A673 (cell line): ENCODE data around the gene SYNE2.

Experiments used
- EZH2 ChIP-seq: fragments of 200-600 bp; sonication (generic); IDR thresholded peaks from 2 replicates; pipeline ENCODE4 v1.6.1; 2017; ENCODE audit warnings: borderline replicate concordance, low read depth, mild to moderate bottlenecking, mixed read lengths, antibody characterized with exemption, low read length; ENCODE audit not compliant: poor library complexity, severe bottlenecking
- TF ChIP-seq, protein P1 (sequence below): fragments of 300-800, 200-600 bp; sonication (generic); conservative IDR thresholded peaks from 2 replicates; pipeline ENCODE4 v1.5.1; 2017; ENCODE audit warnings: low read depth, mild to moderate bottlenecking, antibody characterized with exemption, low read length, moderate library complexity, mixed read lengths

- TF ChIP-seq, protein P1, sequence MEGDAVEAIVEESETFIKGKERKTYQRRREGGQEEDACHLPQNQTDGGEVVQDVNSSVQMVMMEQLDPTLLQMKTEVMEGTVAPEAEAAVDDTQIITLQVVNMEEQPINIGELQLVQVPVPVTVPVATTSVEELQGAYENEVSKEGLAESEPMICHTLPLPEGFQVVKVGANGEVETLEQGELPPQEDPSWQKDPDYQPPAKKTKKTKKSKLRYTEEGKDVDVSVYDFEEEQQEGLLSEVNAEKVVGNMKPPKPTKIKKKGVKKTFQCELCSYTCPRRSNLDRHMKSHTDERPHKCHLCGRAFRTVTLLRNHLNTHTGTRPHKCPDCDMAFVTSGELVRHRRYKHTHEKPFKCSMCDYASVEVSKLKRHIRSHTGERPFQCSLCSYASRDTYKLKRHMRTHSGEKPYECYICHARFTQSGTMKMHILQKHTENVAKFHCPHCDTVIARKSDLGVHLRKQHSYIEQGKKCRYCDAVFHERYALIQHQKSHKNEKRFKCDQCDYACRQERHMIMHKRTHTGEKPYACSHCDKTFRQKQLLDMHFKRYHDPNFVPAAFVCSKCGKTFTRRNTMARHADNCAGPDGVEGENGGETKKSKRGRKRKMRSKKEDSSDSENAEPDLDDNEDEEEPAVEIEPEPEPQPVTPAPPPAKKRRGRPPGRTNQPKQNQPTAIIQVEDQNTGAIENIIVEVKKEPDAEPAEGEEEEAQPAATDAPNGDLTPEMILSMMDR = no peak
- TF ChIP-seq EZH2 = no peak
Observed at GRCh38 chr14:63904724-63905123, 51.9 kb downstream of the SYNE2 start.
